Smooth muscle cell (in vitro differentiated cells): ENCODE data around the gene PDHX. TPM values are rescaled to one million over a fixed set of nuclear protein-coding genes. Genes with fewer than 3 reads are reported as not detected.
"Not testable (repeated sequence)": the region's sequence is repeated elsewhere in the genome, so short reads cannot be mapped to it uniquely, and the experiment has no call there.

ENCODE experiments used
- DNase-seq: peaks from one replicate; lab custom pipeline; 2025; ENCODE audit not compliant: unreplicated experiment; lab: John Stamatoyannopoulos, UW
- H2AFZ ChIP-seq: fragments of 200-600 bp; sonication (generic); 2 replicates; pipeline ENCODE4 v1.6.0; 2016; ENCODE audit warnings: antibody characterized with exemption, low read depth, mild to moderate bottlenecking
- H3F3A ChIP-seq: fragments of 200-600 bp; sonication (generic); 2 replicates; pipeline ENCODE4 v1.6.0; 2017; ENCODE audit warnings: antibody characterized with exemption, low read depth
- H3K27ac ChIP-seq: fragments of 200-600 bp; sonication (generic); 2 replicates; pipeline ENCODE4 v1.5.1; 2016; ENCODE audit warnings: low read depth, mild to moderate bottlenecking
- H3K27me3 ChIP-seq: fragments of 200-600 bp; sonication (generic); 2 replicates; pipeline ENCODE4 v1.6.1; 2016; ENCODE audit warnings: low read depth, mild to moderate bottlenecking
- H3K36me3 ChIP-seq: fragments of 200-600 bp; sonication (generic); 2 replicates; pipeline ENCODE4 v1.5.1; 2016; ENCODE audit warnings: low read depth
- H3K4me1 ChIP-seq: fragments of 200-600 bp; sonication (generic); 2 replicates; pipeline ENCODE4 v1.5.1; 2016; ENCODE audit warnings: low read depth
- H3K4me2 ChIP-seq: fragments of 200-600 bp; sonication (generic); 2 replicates; pipeline ENCODE4 v1.6.0; 2016; ENCODE audit warnings: mild to moderate bottlenecking
- H3K4me3 ChIP-seq: fragments of 200-600 bp; sonication (generic); 2 replicates; pipeline ENCODE4 v1.5.1; 2016; ENCODE audit warnings: mild to moderate bottlenecking
- H3K79me2 ChIP-seq: fragments of 200-600 bp; sonication (generic); 2 replicates; pipeline ENCODE4 v1.6.0; 2016; ENCODE audit warnings: low read depth, mild to moderate bottlenecking
- H3K9ac ChIP-seq: fragments of 200-600 bp; sonication (generic); 2 replicates; pipeline ENCODE4 v1.6.0; 2016; ENCODE audit warnings: low read depth
- H3K9me3 ChIP-seq: fragments of 200-600 bp; sonication (generic); replicated peaks from 2 replicates; pipeline ENCODE4 v1.5.1; 2016; ENCODE audit warnings: low read depth
- H4K20me1 ChIP-seq: fragments of 200-600 bp; sonication (generic); 2 replicates; pipeline ENCODE4 v1.6.0; 2016; ENCODE audit warnings: low read depth
- whole genome bisulfite sequencing: methylation state at CpG from one replicate; pipeline ENCODE4 v1.1.7; 2016; ENCODE audit warnings: low lambda C conversion rate; 5-methylcytosine and 5-hydroxymethylcytosine counted together
- polyA plus RNA-seq: library from polyadenylated mRNA; unstranded; fragments of >200 nt; fragmentation: Nextera tagmentation; extraction: Ambion mirVana; gene quantifications from 2 replicates; pipeline ENCODE4 v1.2.1, GENCODE V29; 2016
- total RNA-seq: library from RNA; depleted of rRNA; stranded (reverse); fragments of >200 nt; gene quantifications from 2 replicates; pipeline ENCODE4 v1.2.3, GENCODE V29; 2014
- TF ChIP-seq, protein P1 (sequence below): fragments of 200-600 bp; sonication (generic); IDR thresholded peaks from 2 replicates; pipeline ENCODE4 v1.5.1; 2017; ENCODE audit warnings: borderline replicate concordance, mild to moderate bottlenecking, antibody characterized with exemption; ENCODE audit not compliant: insufficient read depth, poor library complexity, severe bottlenecking

PDHX gene
- total and polyA plus RNA-seq, 2 experiments from 2014 or later, result 56.6 to 100 TPM

DNA sequence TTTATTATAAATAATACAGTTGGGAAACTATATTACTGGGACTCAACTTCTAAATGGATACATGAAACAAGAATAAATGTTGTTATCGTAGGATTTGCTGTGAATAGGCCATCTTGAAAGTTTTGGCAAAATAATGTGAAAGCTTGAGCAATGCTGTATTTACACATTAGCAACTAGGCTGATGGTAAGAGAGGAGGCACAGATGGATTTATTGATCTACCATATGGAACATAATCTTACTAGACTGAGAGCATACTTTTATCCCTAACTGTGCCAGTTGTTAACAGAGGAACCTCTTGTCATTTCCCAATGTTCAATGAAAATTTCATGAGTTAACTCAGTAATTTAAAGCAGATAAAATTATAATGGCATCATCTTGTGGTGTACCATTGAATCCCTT lies 23.0 kb upstream of the PDHX start:
- Histone ChIP-seq H3K4me3 (no peak overlapping the region), H4K20me1 (peaks cover 4% of the 10 kb centered on the region), H3K4me1 (no peaks in the 10 kb centered on the region), H3K27me3 (no peaks in the 10 kb centered on the region), H3K79me2 (no peaks in the 10 kb centered on the region), H3K4me2 (no peak overlapping the region), H3K27ac (no peak overlapping the region), H3F3A (no peaks in the 10 kb centered on the region), H2AFZ (no peak overlapping the region), H3K36me3 (no peaks in the 10 kb centered on the region), H3K9me3 (no peaks in the 10 kb centered on the region), H3K9ac (no peak overlapping the region)
- TF ChIP-seq, protein P1, sequence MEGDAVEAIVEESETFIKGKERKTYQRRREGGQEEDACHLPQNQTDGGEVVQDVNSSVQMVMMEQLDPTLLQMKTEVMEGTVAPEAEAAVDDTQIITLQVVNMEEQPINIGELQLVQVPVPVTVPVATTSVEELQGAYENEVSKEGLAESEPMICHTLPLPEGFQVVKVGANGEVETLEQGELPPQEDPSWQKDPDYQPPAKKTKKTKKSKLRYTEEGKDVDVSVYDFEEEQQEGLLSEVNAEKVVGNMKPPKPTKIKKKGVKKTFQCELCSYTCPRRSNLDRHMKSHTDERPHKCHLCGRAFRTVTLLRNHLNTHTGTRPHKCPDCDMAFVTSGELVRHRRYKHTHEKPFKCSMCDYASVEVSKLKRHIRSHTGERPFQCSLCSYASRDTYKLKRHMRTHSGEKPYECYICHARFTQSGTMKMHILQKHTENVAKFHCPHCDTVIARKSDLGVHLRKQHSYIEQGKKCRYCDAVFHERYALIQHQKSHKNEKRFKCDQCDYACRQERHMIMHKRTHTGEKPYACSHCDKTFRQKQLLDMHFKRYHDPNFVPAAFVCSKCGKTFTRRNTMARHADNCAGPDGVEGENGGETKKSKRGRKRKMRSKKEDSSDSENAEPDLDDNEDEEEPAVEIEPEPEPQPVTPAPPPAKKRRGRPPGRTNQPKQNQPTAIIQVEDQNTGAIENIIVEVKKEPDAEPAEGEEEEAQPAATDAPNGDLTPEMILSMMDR, result no peak
- DNase-seq, result no peak
- WGBS, result 98% methylated on average over 1 of the region's 1 CpG

DNA sequence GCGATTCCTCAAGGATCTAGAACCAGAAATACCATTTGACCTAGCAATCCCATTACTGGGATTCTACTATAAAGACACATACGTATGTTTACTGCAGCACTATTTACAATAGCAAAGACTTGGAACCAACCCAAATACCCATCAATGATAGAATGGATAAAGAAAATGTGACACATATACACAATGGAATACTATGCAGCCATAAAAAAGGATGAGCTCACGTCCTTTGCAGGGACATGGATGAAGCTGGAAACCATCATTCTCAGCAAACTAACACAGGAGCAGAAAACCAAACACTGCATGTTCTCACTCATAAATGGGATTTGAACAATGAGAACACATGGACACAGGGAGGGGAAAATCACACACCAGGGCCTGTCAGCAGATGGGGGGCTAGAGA lies 20.2 kb upstream of the PDHX start:
- H4K20me1 ChIP-seq, H3K4me2 ChIP-seq, H3K79me2 ChIP-seq, H2AFZ ChIP-seq, H3K9ac ChIP-seq, H3K4me1 ChIP-seq, H3K36me3 ChIP-seq, DNase-seq, H3F3A ChIP-seq, H3K27ac ChIP-seq, H3K27me3 ChIP-seq, H3K4me3 ChIP-seq: not testable (repeated sequence)
- WGBS, result 99% methylated on average over 3 of the region's 3 CpGs
- peaks cover 14% of the 10 kb centered on the region for H3K9me3 ChIP-seq

DNA sequence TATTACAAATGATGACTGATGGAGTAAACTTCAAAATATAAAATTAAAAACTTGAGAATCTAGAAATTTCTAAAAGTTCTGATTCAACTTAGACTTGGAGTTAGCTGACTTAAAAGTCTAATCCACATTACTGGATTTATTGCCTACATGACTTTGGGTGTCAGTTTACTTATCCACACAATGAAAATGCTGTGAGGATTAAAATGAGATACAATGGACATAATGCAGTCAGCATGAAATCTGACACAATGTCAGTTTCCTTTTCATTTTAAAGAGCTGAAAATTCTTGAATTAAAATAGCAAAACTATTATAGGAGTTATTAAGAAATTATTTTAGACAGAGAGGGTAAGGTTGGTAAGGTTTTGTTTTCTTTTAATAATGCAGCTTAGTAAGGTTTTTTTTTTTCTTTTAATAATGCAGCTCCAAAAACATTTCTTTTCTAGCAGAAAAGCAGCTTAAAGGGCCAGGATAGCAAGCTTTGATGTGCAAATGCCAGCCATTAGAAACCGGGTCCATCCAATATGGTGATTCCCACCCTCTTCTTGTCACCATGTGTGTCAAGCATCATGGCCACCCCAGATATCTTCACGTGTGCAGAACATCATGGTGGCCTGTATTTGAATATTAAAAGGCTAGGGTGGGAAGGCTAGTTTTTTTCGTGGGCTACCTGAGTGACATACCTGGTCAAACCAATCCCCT lies 19.1 kb upstream of the PDHX start:
- Histone ChIP-seq H3K36me3 (no peaks in the 10 kb centered on the region), H3K27ac (no peak overlapping the region), H3K4me2 (no peak overlapping the region), H3K27me3 (no peaks in the 10 kb centered on the region), H2AFZ (no peak overlapping the region), H3K4me1 (no peaks in the 10 kb centered on the region), H3K9me3 (peaks cover 14% of the 10 kb centered on the region), H3K4me3 (no peak overlapping the region), H3K9ac (no peak overlapping the region), H3K79me2 (no peaks in the 10 kb centered on the region), H4K20me1 (no peaks in the 10 kb centered on the region), H3F3A (no peaks in the 10 kb centered on the region)
- TF ChIP-seq, protein P1, result no peak
- DNase-seq, result no peak
- WGBS, result 90% methylated on average over 3 of the region's 3 CpGs

DNA sequence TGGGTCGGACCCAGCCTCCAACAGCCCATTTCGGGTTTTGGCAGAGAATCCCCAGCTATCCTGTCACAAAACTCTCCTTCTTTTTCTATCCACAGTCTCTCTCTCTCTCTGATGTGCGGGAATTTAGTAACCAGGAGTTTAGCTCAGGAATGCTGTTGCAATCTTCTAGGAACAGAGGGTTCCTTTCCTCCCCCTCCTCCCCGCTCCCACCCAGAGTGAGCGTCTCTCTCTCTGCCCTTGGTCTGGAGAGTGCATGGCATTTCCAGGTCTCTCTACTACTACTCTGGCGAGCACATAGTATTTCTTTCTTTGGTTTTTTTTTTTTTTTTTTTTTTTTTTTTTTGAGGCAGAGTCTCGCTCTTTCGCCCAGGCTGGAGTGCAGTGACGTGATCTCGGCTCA lies 17.9 kb upstream of the PDHX start:
- H4K20me1 ChIP-seq, result no peaks in the 10 kb centered on the region

More for the DNA sequence above, 17.9 kb upstream of the PDHX start:
- no peaks in the 10 kb centered on the region for H3K27me3 ChIP-seq
- no peak overlapping the region for H3K4me2 ChIP-seq
- H2AFZ ChIP-seq, result no peak overlapping the region
- H3K9ac ChIP-seq, result no peak overlapping the region
- WGBS, result 99% methylated on average over 6 of the region's 10 CpGs
- no peaks in the 10 kb centered on the region for H3K4me1 ChIP-seq
- no peaks in the 10 kb centered on the region for H3K36me3 ChIP-seq
- no peaks in the 10 kb centered on the region for H3K79me2 ChIP-seq
- TF ChIP-seq, protein P1, result no peak
- no peak overlapping the region for H3K27ac ChIP-seq
- H3K9me3 ChIP-seq, result peaks cover 14% of the 10 kb centered on the region
- DNase-seq, result no peak
- H3F3A ChIP-seq, result no peaks in the 10 kb centered on the region
- no peak overlapping the region for H3K4me3 ChIP-seq
